Esophagus muscularis mucosa (tissue), 4 donors: Measurements from ENCODE around the gene CSNK2A3.

ENCODE experiments used
- EP300 ChIP-seq: sonication (generic); formaldehyde crosslinking; IDR thresholded peaks from one replicate; pipeline ENCODE4 v1.6.1; 2017; ENCODE audit warnings: antibody characterized with exemption
- POLR2A ChIP-seq: fragments of 450-650 bp; IDR thresholded peaks from one replicate; pipeline ENCODE4 v1.6.1; 2017; ENCODE audit warnings: antibody characterized with exemption, moderate library complexity, mild to moderate bottlenecking, low read depth
- POLR2AphosphoS5 ChIP-seq, 2 donors: sonication (generic); formaldehyde crosslinking; IDR thresholded peaks; one replicate each; pipeline ENCODE4 v1.6.1; 2017; ENCODE audit warnings: antibody characterized with exemption in 2 of 2
- TF ChIP-seq, protein P1 (sequence below), 3 experiments: fragments of 200-600 bp in 2 of 3; fragments of 450-650 bp in 1 of 3; sonication (generic) in 2 of 3; IDR thresholded peaks; one replicate each; pipeline ENCODE4 v1.5.1; 2017 to 2019; ENCODE audit warnings: antibody characterized with exemption in 3 of 3, mild to moderate bottlenecking in 2 of 3, moderate library complexity in 1 of 3

DNA sequence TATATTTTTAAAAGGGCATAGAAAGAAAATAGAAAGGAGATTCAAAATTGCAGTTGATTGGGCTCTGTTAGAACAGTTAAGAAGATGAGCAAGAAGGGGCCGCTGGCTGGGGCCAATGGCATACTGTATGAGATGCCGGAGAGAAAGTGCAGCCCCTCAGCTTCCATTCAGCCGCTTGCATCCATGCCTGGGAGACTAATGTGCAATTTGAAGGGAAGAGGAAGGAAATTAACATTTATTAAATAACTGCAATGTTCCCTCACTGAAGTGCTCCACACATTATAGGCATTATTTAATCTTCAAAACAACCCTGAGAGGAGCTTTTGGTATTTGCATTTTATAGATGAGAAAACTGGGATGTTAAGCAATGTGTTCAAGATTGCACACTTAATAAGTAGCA is 44.7 kb upstream of the CSNK2A3 start:
- TF ChIP-seq, protein P1, sequence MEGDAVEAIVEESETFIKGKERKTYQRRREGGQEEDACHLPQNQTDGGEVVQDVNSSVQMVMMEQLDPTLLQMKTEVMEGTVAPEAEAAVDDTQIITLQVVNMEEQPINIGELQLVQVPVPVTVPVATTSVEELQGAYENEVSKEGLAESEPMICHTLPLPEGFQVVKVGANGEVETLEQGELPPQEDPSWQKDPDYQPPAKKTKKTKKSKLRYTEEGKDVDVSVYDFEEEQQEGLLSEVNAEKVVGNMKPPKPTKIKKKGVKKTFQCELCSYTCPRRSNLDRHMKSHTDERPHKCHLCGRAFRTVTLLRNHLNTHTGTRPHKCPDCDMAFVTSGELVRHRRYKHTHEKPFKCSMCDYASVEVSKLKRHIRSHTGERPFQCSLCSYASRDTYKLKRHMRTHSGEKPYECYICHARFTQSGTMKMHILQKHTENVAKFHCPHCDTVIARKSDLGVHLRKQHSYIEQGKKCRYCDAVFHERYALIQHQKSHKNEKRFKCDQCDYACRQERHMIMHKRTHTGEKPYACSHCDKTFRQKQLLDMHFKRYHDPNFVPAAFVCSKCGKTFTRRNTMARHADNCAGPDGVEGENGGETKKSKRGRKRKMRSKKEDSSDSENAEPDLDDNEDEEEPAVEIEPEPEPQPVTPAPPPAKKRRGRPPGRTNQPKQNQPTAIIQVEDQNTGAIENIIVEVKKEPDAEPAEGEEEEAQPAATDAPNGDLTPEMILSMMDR (IDR thresholded peaks at IDR 0.05), result no peak
- TF ChIP-seq POLR2A, result no peak
- TF ChIP-seq POLR2AphosphoS5 (IDR thresholded peaks at IDR 0.05), result no peak
- no peak for TF ChIP-seq EP300
